HEK293 (cell line): ENCODE data around the gene CUL9.

ENCODE experiments used
- CTCF ChIA-PET: fragments of 350-600 bp; formaldehyde crosslinking; extraction: SDS; loops from one replicate; lab custom pipeline; 2021; ENCODE audit warnings: antibody characterized with exemption; lab: Yijun Ruan, JAX
- POLR2A ChIA-PET: fragments of 300-600 bp; formaldehyde crosslinking; extraction: SDS; loops from one replicate; lab custom pipeline; 2020; ENCODE audit warnings: antibody characterized with exemption, inconsistent platforms; lab: Yijun Ruan, JAX
- H3K27ac ChIP-seq: fragments of 200-500 bp; sonication (Bioruptor generic); 2 replicates; pipeline ENCODE4 v1.5.1; 2014; ENCODE audit warnings: low read depth, low read length, control low read depth, inconsistent platforms; ENCODE audit errors: extremely low read depth
- H3K36me3 ChIP-seq, 2 experiments: fragments of 200-500 bp in 1 of 2; sonication (Bioruptor generic) in 1 of 2; 1 replicate in 1 of 2; 2 replicates in 1 of 2; pipeline ENCODE4 v1.5.1; 2014 to 2017; ENCODE audit warnings: inconsistent platforms in 2 of 2, low read length in 2 of 2; ENCODE audit not compliant: control insufficient read depth in 2 of 2, insufficient read depth in 1 of 2
- H3K4me1 ChIP-seq: fragments of 200-500 bp; sonication (Bioruptor generic); 2 replicates; pipeline ENCODE4 v1.5.1; 2014; ENCODE audit warnings: mild to moderate bottlenecking, low read length, inconsistent platforms; ENCODE audit not compliant: control insufficient read depth, insufficient read depth
- H3K4me3 ChIP-seq: 2 replicates; pipeline ENCODE4 v1.5.1; 2011; ENCODE audit warnings: low read depth, mild to moderate bottlenecking, control low read depth, low read length, moderate library complexity
- H3K9me3 ChIP-seq: fragments of 200-500 bp; sonication (Bioruptor generic); 2 replicates; pipeline ENCODE4 v1.5.1; 2014; ENCODE audit warnings: low read depth, low read length, inconsistent platforms; ENCODE audit not compliant: control insufficient read depth, insufficient read depth
- RBAK ChIP-seq: fragments of 450-650 bp; formaldehyde crosslinking; IDR thresholded peaks from 2 replicates; pipeline ENCODE4 v1.5.1; 2016; ENCODE audit warnings: missing biosample characterization, missing genetic modification characterization
- ZIC2 ChIP-seq: fragments of 450-650 bp; formaldehyde crosslinking; IDR thresholded peaks from 2 replicates; pipeline ENCODE4 v1.5.1; 2016; ENCODE audit warnings: missing biosample characterization, missing genetic modification characterization
- ZNF19 ChIP-seq: fragments of 450-650 bp; formaldehyde crosslinking; IDR thresholded peaks from 2 replicates; pipeline ENCODE4; 2016; ENCODE audit warnings: missing biosample characterization, missing genetic modification characterization, low read depth
- ZNF223 ChIP-seq: fragments of 450-650 bp; formaldehyde crosslinking; IDR thresholded peaks from 2 replicates; pipeline ENCODE4 v1.5.1; 2016; ENCODE audit warnings: missing biosample characterization, missing genetic modification characterization
- ZNF324 ChIP-seq: fragments of 450-650 bp; formaldehyde crosslinking; IDR thresholded peaks from 2 replicates; pipeline ENCODE4 v1.5.1; 2016; ENCODE audit warnings: missing biosample characterization, missing genetic modification characterization
- ZNF354C ChIP-seq: fragments of 450-650 bp; formaldehyde crosslinking; IDR thresholded peaks from 2 replicates; pipeline ENCODE4 v1.5.1; 2016; ENCODE audit warnings: missing biosample characterization, missing genetic modification characterization, low read depth, borderline replicate concordance
- ZNF394 ChIP-seq: fragments of 450-650 bp; formaldehyde crosslinking; IDR thresholded peaks from 2 replicates; pipeline ENCODE4 v1.5.1; 2016; ENCODE audit warnings: missing biosample characterization, missing genetic modification characterization, mild to moderate bottlenecking, moderate library complexity, borderline replicate concordance
- ZNF510 ChIP-seq: fragments of 450-650 bp; formaldehyde crosslinking; IDR thresholded peaks from 2 replicates; pipeline ENCODE4 v1.5.1; 2018; ENCODE audit warnings: mild to moderate bottlenecking, missing genetic modification characterization, missing biosample characterization; ENCODE audit not compliant: insufficient replicate concordance
- ZNF785 ChIP-seq: fragments of 450-650 bp; formaldehyde crosslinking; IDR thresholded peaks from 2 replicates; pipeline ENCODE4 v1.5.1; 2016; ENCODE audit warnings: missing biosample characterization, missing genetic modification characterization
- ZNF837 ChIP-seq: fragments of 450-650 bp; formaldehyde crosslinking; IDR thresholded peaks from 2 replicates; pipeline ENCODE4 v1.5.1; 2016; ENCODE audit warnings: missing biosample characterization, missing genetic modification characterization
- TF ChIP-seq, protein P1 (sequence below): fragments of 450-650 bp; formaldehyde crosslinking; IDR thresholded peaks from 2 replicates; pipeline ENCODE4 v1.5.1; 2016; ENCODE audit warnings: missing biosample characterization, missing genetic modification characterization, borderline replicate concordance
- TF ChIP-seq, protein P2 (sequence below): fragments of 450-650 bp; formaldehyde crosslinking; IDR thresholded peaks from 2 replicates; pipeline ENCODE4 v1.5.1; 2016; ENCODE audit warnings: missing biosample characterization, missing genetic modification characterization
- TF ChIP-seq, protein P3 (sequence below): fragments of 450-650 bp; formaldehyde crosslinking; IDR thresholded peaks from 2 replicates; pipeline ENCODE4 v1.5.1; 2016; ENCODE audit warnings: missing biosample characterization, missing genetic modification characterization

The CUL9 gene

DNA sequence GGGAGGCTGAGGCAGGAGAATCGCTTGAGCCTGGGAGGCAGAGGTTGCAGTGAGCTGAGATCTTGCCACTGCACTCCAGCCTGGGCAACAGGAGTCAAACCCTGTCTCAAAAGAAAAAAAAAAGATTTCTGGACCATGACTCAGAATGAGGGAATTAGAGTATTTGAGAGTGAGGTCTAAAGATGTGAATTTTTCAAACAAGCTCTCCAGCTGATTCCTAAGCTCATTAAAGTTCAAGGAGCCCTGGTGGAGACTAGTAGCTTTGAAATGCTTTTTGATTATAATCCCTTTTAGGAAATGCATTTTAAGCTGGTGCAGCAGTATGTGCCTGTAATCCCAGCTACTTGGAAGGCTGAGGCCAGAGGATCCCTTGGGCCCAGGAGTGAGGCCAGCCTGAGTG is 32.7 kb upstream of the CUL9 start:
- H3K27ac ChIP-seq, result no peak overlapping the region

DNA sequence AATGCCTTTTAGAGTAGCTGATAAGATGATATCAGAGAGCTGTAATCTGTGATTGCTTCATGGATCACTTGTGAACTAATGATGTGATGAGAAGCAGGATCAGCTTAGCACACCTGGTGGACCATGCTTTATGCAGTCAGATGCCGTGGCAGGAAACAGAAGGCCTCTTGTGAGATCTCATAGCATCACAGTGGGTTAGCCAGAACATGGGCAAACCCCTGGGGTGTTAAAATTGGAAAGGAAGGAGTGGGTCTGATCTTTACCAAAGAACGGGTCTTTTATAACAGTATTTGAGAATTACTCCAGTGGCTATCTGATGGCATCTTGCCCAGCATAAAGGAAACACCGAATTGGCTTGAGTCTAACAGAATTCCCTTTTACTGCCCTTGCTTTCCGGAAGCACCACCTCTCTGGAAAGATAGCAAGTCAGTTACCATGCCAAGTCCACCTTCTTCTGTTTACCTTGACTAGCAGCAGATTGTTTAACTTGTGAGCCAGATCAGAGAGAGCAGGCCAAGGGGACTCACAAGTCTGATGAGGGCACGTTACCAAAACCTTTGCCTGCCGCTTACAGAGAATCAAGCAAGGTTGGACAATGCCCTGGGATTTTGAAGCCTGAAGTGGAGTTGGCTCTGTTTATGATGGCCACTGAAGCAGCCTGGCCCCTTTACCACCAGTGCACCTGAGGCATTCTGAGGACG is 31.8 kb upstream of the CUL9 start:
- CTCF ChIA-PET, result interaction anchor here (1.1 to 1.5 kb wide), 2 partner anchors 19 to 249 kb away, joined by 3 to 5 read pairs; no protein-coding TSS in a partner anchor
- TF ChIP-seq ZNF223 (tag by site-specific recombination) (no peak), ZNF394 (tag by site-specific recombination) (peak; percentile 47; the same call in 1 of the 2 replicates)
- Histone ChIP-seq H3K36me3 (peaks cover 6 to 37% of the 10 kb centered on the region in 2 experiments; a peak in 2 of 3 replicates), H3K4me3 (no peak overlapping the region), H3K9me3 (no peaks in the 10 kb centered on the region), H3K27ac (no peak overlapping the region), H3K4me1 (no peaks in the 10 kb centered on the region)
- POLR2A ChIA-PET, result no interaction called here

More for the DNA sequence above, 32.7 kb upstream of the CUL9 start:
- no peak overlapping the region for H3K4me3 ChIP-seq
- ChIA-PET CTCF (interaction anchor here (0.6 to 1.5 kb wide), 6 partner anchors 18 to 248 kb away, joined by 3 to 5 read pairs (median 3); no protein-coding TSS in a partner anchor), POLR2A (interaction anchor here (0.7 kb wide), 1 partner anchor 1108 kb away, joined by 3 read pairs; no protein-coding TSS in a partner anchor)
- no peaks in the 10 kb centered on the region for H3K9me3 ChIP-seq
- TF ChIP-seq, protein P1, sequence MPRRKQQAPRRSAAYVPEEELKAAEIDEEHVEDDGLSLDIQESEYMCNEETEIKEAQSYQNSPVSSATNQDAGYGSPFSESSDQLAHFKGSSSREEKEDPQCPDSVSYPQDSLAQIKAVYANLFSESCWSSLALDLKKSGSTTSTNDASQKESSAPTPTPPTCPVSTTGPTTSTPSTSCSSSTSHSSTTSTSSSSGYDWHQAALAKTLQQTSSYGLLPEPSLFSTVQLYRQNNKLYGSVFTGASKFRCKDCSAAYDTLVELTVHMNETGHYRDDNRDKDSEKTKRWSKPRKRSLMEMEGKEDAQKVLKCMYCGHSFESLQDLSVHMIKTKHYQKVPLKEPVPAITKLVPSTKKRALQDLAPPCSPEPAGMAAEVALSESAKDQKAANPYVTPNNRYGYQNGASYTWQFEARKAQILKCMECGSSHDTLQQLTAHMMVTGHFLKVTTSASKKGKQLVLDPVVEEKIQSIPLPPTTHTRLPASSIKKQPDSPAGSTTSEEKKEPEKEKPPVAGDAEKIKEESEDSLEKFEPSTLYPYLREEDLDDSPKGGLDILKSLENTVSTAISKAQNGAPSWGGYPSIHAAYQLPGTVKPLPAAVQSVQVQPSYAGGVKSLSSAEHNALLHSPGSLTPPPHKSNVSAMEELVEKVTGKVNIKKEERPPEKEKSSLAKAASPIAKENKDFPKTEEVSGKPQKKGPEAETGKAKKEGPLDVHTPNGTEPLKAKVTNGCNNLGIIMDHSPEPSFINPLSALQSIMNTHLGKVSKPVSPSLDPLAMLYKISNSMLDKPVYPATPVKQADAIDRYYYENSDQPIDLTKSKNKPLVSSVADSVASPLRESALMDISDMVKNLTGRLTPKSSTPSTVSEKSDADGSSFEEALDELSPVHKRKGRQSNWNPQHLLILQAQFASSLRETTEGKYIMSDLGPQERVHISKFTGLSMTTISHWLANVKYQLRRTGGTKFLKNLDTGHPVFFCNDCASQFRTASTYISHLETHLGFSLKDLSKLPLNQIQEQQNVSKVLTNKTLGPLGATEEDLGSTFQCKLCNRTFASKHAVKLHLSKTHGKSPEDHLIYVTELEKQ (tag by site-specific recombination), result no peak
- TF ChIP-seq ZNF837 (tag by site-specific recombination) (no peak), RBAK (tag by site-specific recombination) (no peak), ZNF785 (tag by site-specific recombination) (no peak), ZNF19 (tag by site-specific recombination) (no peak), ZNF324 (tag by site-specific recombination) (no peak)
- TF ChIP-seq, protein P2, sequence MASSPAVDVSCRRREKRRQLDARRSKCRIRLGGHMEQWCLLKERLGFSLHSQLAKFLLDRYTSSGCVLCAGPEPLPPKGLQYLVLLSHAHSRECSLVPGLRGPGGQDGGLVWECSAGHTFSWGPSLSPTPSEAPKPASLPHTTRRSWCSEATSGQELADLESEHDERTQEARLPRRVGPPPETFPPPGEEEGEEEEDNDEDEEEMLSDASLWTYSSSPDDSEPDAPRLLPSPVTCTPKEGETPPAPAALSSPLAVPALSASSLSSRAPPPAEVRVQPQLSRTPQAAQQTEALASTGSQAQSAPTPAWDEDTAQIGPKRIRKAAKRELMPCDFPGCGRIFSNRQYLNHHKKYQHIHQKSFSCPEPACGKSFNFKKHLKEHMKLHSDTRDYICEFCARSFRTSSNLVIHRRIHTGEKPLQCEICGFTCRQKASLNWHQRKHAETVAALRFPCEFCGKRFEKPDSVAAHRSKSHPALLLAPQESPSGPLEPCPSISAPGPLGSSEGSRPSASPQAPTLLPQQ (tag by site-specific recombination), result no peak
- TF ChIP-seq, protein P3, sequence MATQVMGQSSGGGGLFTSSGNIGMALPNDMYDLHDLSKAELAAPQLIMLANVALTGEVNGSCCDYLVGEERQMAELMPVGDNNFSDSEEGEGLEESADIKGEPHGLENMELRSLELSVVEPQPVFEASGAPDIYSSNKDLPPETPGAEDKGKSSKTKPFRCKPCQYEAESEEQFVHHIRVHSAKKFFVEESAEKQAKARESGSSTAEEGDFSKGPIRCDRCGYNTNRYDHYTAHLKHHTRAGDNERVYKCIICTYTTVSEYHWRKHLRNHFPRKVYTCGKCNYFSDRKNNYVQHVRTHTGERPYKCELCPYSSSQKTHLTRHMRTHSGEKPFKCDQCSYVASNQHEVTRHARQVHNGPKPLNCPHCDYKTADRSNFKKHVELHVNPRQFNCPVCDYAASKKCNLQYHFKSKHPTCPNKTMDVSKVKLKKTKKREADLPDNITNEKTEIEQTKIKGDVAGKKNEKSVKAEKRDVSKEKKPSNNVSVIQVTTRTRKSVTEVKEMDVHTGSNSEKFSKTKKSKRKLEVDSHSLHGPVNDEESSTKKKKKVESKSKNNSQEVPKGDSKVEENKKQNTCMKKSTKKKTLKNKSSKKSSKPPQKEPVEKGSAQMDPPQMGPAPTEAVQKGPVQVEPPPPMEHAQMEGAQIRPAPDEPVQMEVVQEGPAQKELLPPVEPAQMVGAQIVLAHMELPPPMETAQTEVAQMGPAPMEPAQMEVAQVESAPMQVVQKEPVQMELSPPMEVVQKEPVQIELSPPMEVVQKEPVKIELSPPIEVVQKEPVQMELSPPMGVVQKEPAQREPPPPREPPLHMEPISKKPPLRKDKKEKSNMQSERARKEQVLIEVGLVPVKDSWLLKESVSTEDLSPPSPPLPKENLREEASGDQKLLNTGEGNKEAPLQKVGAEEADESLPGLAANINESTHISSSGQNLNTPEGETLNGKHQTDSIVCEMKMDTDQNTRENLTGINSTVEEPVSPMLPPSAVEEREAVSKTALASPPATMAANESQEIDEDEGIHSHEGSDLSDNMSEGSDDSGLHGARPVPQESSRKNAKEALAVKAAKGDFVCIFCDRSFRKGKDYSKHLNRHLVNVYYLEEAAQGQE (tag by site-specific recombination), result no peak
- no peaks in the 10 kb centered on the region for H3K4me1 ChIP-seq
- H3K36me3 ChIP-seq, result peaks cover 6 to 43% of the 10 kb centered on the region in 2 experiments; a peak in 2 of 3 replicates

DNA sequence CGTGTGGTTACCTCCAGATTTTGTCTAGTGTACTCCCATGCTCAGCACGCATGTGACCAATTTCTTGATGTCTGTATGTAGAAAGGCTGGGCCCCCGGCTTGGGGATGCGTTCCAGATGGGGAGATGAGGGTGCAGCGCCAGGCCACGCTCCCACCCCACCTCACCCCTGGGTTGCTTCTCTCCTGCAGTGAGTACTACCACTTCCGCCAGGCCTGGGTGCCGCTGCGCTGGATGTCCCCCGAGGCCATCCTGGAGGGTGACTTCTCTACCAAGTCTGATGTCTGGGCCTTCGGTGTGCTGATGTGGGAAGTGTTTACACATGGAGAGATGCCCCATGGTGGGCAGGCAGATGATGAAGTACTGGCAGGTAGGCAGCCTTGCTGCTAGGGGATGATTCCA is 22.4 kb upstream of the CUL9 start:
- H3K36me3 ChIP-seq, result peaks cover 0 to 24% of the 10 kb centered on the region in 2 experiments; a peak in 2 of 3 replicates
- no peaks in the 10 kb centered on the region for H3K9me3 ChIP-seq
- CTCF ChIA-PET, result interaction anchor here (0.6 to 5.5 kb wide), 4 partner anchors 8 to 259 kb away, joined by 4 to 31 read pairs (median 4); no protein-coding TSS in a partner anchor
- H3K4me3 ChIP-seq, result no peak overlapping the region
- H3K4me1 ChIP-seq, result no peaks in the 10 kb centered on the region
- no peak for TF ChIP-seq ZNF510 (tag by site-specific recombination)
- peak; percentile 21 for TF ChIP-seq ZIC2 (tag by site-specific recombination)
- TF ChIP-seq ZNF354C (tag by site-specific recombination), result no peak
- TF ChIP-seq, all 188 proteins: peak for 1
- POLR2A ChIA-PET, result no interaction called here
- H3K27ac ChIP-seq, result no peak overlapping the region
